ENCODE data around the gene TFR2.

Gene TFR2

DNA sequence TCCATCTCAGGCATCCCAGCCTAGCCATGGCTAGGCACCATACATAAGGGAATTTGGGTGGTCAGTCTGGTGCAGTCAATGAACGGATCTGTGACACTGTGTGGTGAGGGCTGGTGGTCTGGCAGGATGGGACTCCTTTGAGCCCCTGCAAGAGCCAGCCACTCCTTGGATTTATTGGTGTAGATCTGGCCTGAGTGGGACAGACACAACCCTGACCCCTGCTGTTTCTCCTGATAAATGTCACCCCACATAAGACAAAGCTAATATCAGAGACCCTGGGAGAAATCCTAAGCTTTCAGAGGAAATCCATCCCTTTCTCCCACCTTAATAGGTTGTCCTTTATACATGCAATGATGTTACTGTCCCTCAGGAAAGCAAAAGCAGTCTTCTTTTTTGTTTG lies 52.9 kb downstream of the TFR2 start:
- no CpG with 5 or more reads among the region's 1 CpG for WGBS (ENCODE audit: extremely low coverage, insufficient coverage, insufficient read length)
- H3K18ac ChIP-seq (ENCODE audit: low read length): no peak overlapping the region
- peaks cover 10 to 17% of the 10 kb centered on the region in 2 experiments for H3K4me1 ChIP-seq (ENCODE audit: control insufficient read depth in 1 of 2, insufficient read depth in 2 of 2, low read length in 2 of 2)
- no peak overlapping the region for H3K4me3 ChIP-seq (ENCODE audit: low read depth, low read length)
- no peak overlapping the region for H3K4ac ChIP-seq (ENCODE audit: low read depth, low read length)
- H4K91ac ChIP-seq (ENCODE audit: low read depth, low read length): no peak overlapping the region
- no peak overlapping the region for H2BK5ac ChIP-seq (ENCODE audit: low read depth, low read length, poor library complexity)
- no peak overlapping the region for H2BK12ac ChIP-seq (ENCODE audit: low read length)
- peaks cover 6% of the 10 kb centered on the region for H3K79me2 ChIP-seq (ENCODE audit: control insufficient read depth, insufficient read depth, low read length, poor library complexity)
- no peak overlapping the region for H3K23ac ChIP-seq (ENCODE audit: low read length)
- H3K4me2 ChIP-seq (ENCODE audit: low read length): no peak overlapping the region
- peak in 1 of 2 donors; percentile 31 for DNase-seq
- no peak overlapping the region for H2AFZ ChIP-seq (ENCODE audit: insufficient read depth, low read length, poor library complexity)
- no peak overlapping the region for H4K8ac ChIP-seq (ENCODE audit: low read depth, low read length)
- H4K12ac ChIP-seq (ENCODE audit: low read depth, low read length): no peak overlapping the region
- H3K36me3 ChIP-seq (ENCODE audit: control insufficient read depth in 1 of 2, insufficient read depth in 2 of 2, low read length in 2 of 2): peaks cover 3% of the 10 kb centered on the region in 2 experiments
- no peaks in the 10 kb centered on the region for H3K27me3 ChIP-seq (ENCODE audit: insufficient read depth, low read length)
- H3K9me3 ChIP-seq (ENCODE audit: insufficient read depth, low read depth, low read length): no peaks in the 10 kb centered on the region
- peaks cover 17% of the 10 kb centered on the region for H3K79me1 ChIP-seq (ENCODE audit: low read length)
- no peak overlapping the region for H2AK5ac ChIP-seq (ENCODE audit: low read length)
- H3K27ac ChIP-seq (ENCODE audit: low read depth, low read length): no peak overlapping the region
- H2BK120ac ChIP-seq (ENCODE audit: insufficient read depth, low read length, poor library complexity): no peak overlapping the region
- no peak overlapping the region for H3K9ac ChIP-seq (ENCODE audit: low read length)
- H3K14ac ChIP-seq (ENCODE audit: low read length): no peak overlapping the region

DNA sequence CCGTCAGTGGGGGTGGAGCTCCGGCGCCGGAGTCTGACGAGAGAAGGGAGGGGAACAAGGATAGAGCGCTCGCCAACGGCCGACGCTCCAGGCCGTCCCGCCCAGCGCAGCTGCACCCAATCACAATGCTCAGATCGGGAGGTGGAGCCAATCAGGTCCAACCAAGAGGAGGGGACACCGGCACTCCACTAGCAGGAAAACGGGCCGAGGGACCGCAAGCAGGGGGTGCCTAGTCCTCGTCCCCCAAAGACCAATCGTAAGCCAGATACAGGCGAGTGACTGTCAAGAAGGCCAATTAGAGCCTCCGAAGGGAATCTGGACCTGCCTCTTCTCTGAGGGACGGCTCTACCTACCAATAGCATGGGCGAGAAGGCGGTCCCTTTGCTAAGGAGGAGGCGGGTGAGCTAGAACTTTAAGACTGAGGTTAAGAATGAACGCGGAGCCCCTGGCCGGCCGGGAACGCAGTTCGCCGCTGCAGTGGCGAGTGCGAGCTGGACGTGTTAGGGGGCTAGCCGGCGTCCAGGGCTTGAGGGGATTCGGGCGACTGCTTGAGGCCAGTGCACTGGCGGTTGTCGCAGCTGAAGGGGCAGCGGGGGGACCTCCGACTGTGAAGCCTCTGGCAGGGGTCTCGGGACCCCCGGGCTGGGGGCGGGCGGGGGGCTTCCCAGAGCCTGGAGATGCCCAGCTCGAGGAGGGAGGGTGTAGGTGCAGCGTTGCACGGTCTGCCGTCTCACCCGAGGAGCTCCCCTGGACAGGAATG lies 54.9 kb downstream of the TFR2 start, which contains the start of gene FBXO24:
Gene FBXO24 (plus strand): TSS at position 63 of the 760 bp plus-strand sequence. CDS start 298 bp downstream, at position 361.
- Histone ChIP-seq H2BK5ac (ENCODE audit: low read depth, low read length, poor library complexity) (peak within 1 kb of the TSS; percentile 93), H4K12ac (ENCODE audit: low read depth, low read length) (peak within 1 kb of the TSS; percentile 94), H2AFZ (ENCODE audit: insufficient read depth, low read length, poor library complexity) (peak within 1 kb of the TSS; percentile 89), H2AK5ac (ENCODE audit: low read length) (no peak within 1 kb of the TSS), H3K4ac (ENCODE audit: low read depth, low read length) (peak within 1 kb of the TSS; percentile 91), H3K79me1 (ENCODE audit: low read length) (peaks cover 17% of the 10 kb centered on the region), H3K18ac (ENCODE audit: low read length) (peak within 1 kb of the TSS; percentile 98), H3K36me3 (ENCODE audit: control insufficient read depth in 1 of 2, insufficient read depth in 2 of 2, low read length in 2 of 2) (peaks cover 16 to 17% of the 10 kb centered on the region in 2 experiments), H3K79me2 (ENCODE audit: control insufficient read depth, insufficient read depth, low read length, poor library complexity) (peaks cover 6% of the 10 kb centered on the region), H4K91ac (ENCODE audit: low read depth, low read length) (peak within 1 kb of the TSS; percentile 99), H3K23ac (ENCODE audit: low read length) (no peak within 1 kb of the TSS), H3K4me2 (ENCODE audit: low read length) (peak within 1 kb of the TSS; percentile 91), H2BK12ac (ENCODE audit: low read length) (peak within 1 kb of the TSS; percentile 47), H2BK120ac (ENCODE audit: insufficient read depth, low read length, poor library complexity) (peak within 1 kb of the TSS; percentile 84), H3K4me3 (ENCODE audit: low read depth, low read length) (peak within 1 kb of the TSS; percentile 94), H3K9me3 (ENCODE audit: insufficient read depth, low read depth, low read length) (no peaks in the 10 kb centered on the region), H4K8ac (ENCODE audit: low read depth, low read length) (peak within 1 kb of the TSS; percentile 99), H3K4me1 (ENCODE audit: control insufficient read depth in 1 of 2, insufficient read depth in 2 of 2, low read length in 2 of 2) (peaks cover 12 to 21% of the 10 kb centered on the region in 2 experiments), H3K27ac (ENCODE audit: low read depth, low read length) (peak within 1 kb of the TSS; percentile 97), H3K27me3 (ENCODE audit: insufficient read depth, low read length) (no peaks in the 10 kb centered on the region), H3K9ac (ENCODE audit: low read length) (peak within 1 kb of the TSS; percentile 94), H3K14ac (ENCODE audit: low read length) (peak within 1 kb of the TSS; percentile 99)
- peak; percentile 100 for DNase-seq
- no CpG with 5 or more reads among the region's 53 CpGs for WGBS (ENCODE audit: extremely low coverage, insufficient coverage, insufficient read length)

DNA sequence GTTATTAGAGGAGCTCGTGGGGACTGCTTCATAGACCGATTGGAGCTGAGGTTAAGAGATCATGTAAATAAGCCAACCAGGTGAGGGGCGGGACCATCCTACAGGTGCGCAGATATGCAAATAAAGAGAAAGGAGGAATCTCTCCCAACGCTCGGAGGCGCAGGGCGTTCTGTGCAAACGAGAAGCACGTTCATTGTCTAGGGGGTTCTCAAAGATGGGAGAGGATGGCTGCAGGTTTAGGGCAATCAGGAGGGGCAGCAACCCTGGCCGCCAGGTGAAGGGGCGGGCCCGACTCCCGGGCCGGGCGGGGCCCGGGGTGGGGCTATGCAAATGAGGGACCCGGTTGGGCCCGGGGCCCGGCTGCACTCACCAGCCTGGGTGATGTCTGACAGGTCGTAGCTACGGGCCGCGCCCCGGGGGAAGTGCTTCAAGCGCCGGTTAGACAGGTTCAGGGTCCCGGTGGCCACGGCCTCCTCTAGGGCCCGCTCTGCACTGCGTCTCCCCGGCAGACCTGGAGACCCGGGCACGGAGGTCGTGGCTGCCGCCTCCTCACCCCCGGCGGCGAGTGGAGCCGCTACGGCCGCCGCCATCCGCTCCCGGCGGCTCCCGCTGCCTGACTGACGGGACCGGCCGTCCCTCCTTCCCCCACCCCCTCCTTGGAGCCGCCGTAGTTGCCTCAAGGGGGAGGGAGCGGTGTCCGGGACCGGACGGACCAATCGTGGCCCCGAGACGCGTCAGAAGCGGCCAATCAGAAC lies 55.7 kb downstream of the TFR2 start, which contains the start of gene LRCH4:
Gene LRCH4 (minus strand): TSS at position 619 of the 755 bp plus-strand sequence. CDS start 29 bp downstream, at position 590.
- Histone ChIP-seq H3K27me3 (ENCODE audit: insufficient read depth, low read length) (no peaks in the 10 kb centered on the region), H3K4me3 (ENCODE audit: low read depth, low read length) (peak within 1 kb of the TSS; percentile 94), H4K91ac (ENCODE audit: low read depth, low read length) (peak within 1 kb of the TSS; percentile 99), H3K18ac (ENCODE audit: low read length) (peak within 1 kb of the TSS; percentile 98), H4K8ac (ENCODE audit: low read depth, low read length) (peak within 1 kb of the TSS; percentile 99), H2BK120ac (ENCODE audit: insufficient read depth, low read length, poor library complexity) (peak within 1 kb of the TSS; percentile 84), H3K4me2 (ENCODE audit: low read length) (peak within 1 kb of the TSS; percentile 91), H3K23ac (ENCODE audit: low read length) (no peak within 1 kb of the TSS), H3K27ac (ENCODE audit: low read depth, low read length) (peak within 1 kb of the TSS; percentile 97), H2AK5ac (ENCODE audit: low read length) (no peak within 1 kb of the TSS), H3K14ac (ENCODE audit: low read length) (peak within 1 kb of the TSS; percentile 99), H3K79me1 (ENCODE audit: low read length) (peaks cover 17% of the 10 kb centered on the region), H2AFZ (ENCODE audit: insufficient read depth, low read length, poor library complexity) (peak within 1 kb of the TSS; percentile 89), H3K4me1 (ENCODE audit: control insufficient read depth in 1 of 2, insufficient read depth in 2 of 2, low read length in 2 of 2) (peaks cover 12 to 21% of the 10 kb centered on the region in 2 experiments), H3K9ac (ENCODE audit: low read length) (peak within 1 kb of the TSS; percentile 94), H4K12ac (ENCODE audit: low read depth, low read length) (peak within 1 kb of the TSS; percentile 94), H3K79me2 (ENCODE audit: control insufficient read depth, insufficient read depth, low read length, poor library complexity) (peaks cover 6% of the 10 kb centered on the region), H3K4ac (ENCODE audit: low read depth, low read length) (peak within 1 kb of the TSS; percentile 91), H3K36me3 (ENCODE audit: control insufficient read depth in 1 of 2, insufficient read depth in 2 of 2, low read length in 2 of 2) (peaks cover 23% of the 10 kb centered on the region in 2 experiments), H2BK5ac (ENCODE audit: low read depth, low read length, poor library complexity) (peak within 1 kb of the TSS; percentile 93), H2BK12ac (ENCODE audit: low read length) (peak within 1 kb of the TSS; percentile 47), H3K9me3 (ENCODE audit: insufficient read depth, low read depth, low read length) (peaks cover 2% of the 10 kb centered on the region)
- peak; percentile 72 to 77 for DNase-seq
- WGBS (ENCODE audit: extremely low coverage, insufficient coverage, insufficient read length): no CpG with 5 or more reads among the region's 61 CpGs

Measured in trophoblast cell (in vitro differentiated cells and primary cell).